Psoas muscle (tissue), 8 donors: ENCODE measurements around the gene MORC3. TPM values are rescaled to one million over a fixed set of nuclear protein-coding genes. Genes with fewer than 3 reads are reported as not detected.
"Not testable (repeated sequence)": the region's sequence is repeated elsewhere in the genome, so short reads cannot be mapped to it uniquely, and the experiment has no call there.

ENCODE experiments used
- ATAC-seq, 4 donors: fragments of 200-7000 bp; cut with Tn5 transposase; one replicate each; pipeline ENCODE4 v1.9.1; 2020; ENCODE audit warnings: moderate library complexity in 3 of 4, mild to moderate bottlenecking in 2 of 4
- DNase-seq, 2 donors: peaks; one replicate each; pipeline ENCODE4 v3.0.0-alpha.2; 2020
- H3K27ac ChIP-seq: fragments of 200-600 bp; one replicate; pipeline ENCODE4 v1.8.0; 2022
- H3K27me3 ChIP-seq, 3 donors: fragments of 200-600 bp in 1 of 3; one replicate each; pipeline versions ENCODE4 v1.6.1 to v1.8.0; 2013 to 2022; ENCODE audit warnings: low read length in 2 of 3, mild to moderate bottlenecking in 2 of 3, moderate library complexity in 1 of 3; ENCODE audit not compliant: insufficient read depth in 3 of 3
- H3K36me3 ChIP-seq, 2 donors: fragments of 200-600 bp in 1 of 2; one replicate each; pipeline versions ENCODE4 v1.6.1 to v1.8.0; 2013 to 2022; ENCODE audit warnings: low read depth in 1 of 2, mild to moderate bottlenecking in 1 of 2, moderate library complexity in 1 of 2; ENCODE audit not compliant: insufficient read depth in 1 of 2
- H3K4me1 ChIP-seq: fragments of 200-600 bp; one replicate; pipeline ENCODE4 v1.8.0; 2022
- H3K4me3 ChIP-seq: fragments of 200-600 bp; one replicate; pipeline ENCODE4 v1.8.0; 2022; ENCODE audit warnings: mild to moderate bottlenecking
- H3K9me3 ChIP-seq: fragments of 200-600 bp; one replicate; pipeline ENCODE4 v1.8.0; 2022
- WGBS, 3 donors: extraction: QIAGEN DNeasy Blood & Tissue Kit; methylation state at CpG; one replicate each; pipeline versions ENCODE4 v1.1.6 to v1.1.7; 2013; 5-methylcytosine and 5-hydroxymethylcytosine counted together
- intact Hi-C, 2 donors: fragments of 100-400 bp; cut with DNase I; formaldehyde crosslinking; loops; one replicate each; pipeline versions ENCODE4 v1.11.0 to v1.14.2; 2022
- polyA plus RNA-seq, 3 donors: library from polyadenylated mRNA; stranded (reverse); fragments of 200-250 nt; gene quantifications; one replicate each; pipeline ENCODE4 v1.2.3, GENCODE V29; 2013
- total RNA-seq, 4 donors: library from RNA; stranded (reverse); fragmentation: NEBNext Ultra II Directional in 2 of 4; extraction: Animal tissue kit (Norgen Biotek cat#: 25700) in 2 of 4; gene quantifications; one replicate each; pipeline versions ENCODE4 v1.2.1 to v1.2.4, GENCODE V29; 2021 to 2023
- TF ChIP-seq, protein P1 (sequence below): fragments of 200-600 bp; IDR thresholded peaks from one replicate; pipeline ENCODE4 v1.8.0; 2022; ENCODE audit warnings: antibody characterized with exemption
- donor health status: healthy with polysubstance abuse.
- donor health status: DM: no; HTN: no; CAD: no; lungs with moderate emphysema.
- donor health status: Bipolar disorder and iron deficiency.
- donor health status: healthy.
- donor health status: DM: yes; HTN: yes; CAD: no.
- donor health status: DM: no; HTN: no; CAD: no.
- donor health status: DM: no; HTN: no; CAD: no.
- donor health status: DM: yes; HTN: yes; CAD: no.

The MORC3 gene
- total and polyA plus RNA-seq, 7 donors = 12.4 to 33.5 (median 24.7) TPM

GRCh38 chr21:36386031-36386642, 66.1 kb downstream of the MORC3 start:
- Histone ChIP-seq H3K4me1 (peaks cover 22% of the 10 kb centered on the region), H3K36me3 (no peaks in the 10 kb centered on the region), H3K27me3 (no peaks in the 10 kb centered on the region), H3K4me3 (peak overlapping the region; percentile 79), H3K27ac (peak overlapping the region; percentile 80), H3K9me3 (no peaks in the 10 kb centered on the region)
- TF ChIP-seq, protein P1, sequence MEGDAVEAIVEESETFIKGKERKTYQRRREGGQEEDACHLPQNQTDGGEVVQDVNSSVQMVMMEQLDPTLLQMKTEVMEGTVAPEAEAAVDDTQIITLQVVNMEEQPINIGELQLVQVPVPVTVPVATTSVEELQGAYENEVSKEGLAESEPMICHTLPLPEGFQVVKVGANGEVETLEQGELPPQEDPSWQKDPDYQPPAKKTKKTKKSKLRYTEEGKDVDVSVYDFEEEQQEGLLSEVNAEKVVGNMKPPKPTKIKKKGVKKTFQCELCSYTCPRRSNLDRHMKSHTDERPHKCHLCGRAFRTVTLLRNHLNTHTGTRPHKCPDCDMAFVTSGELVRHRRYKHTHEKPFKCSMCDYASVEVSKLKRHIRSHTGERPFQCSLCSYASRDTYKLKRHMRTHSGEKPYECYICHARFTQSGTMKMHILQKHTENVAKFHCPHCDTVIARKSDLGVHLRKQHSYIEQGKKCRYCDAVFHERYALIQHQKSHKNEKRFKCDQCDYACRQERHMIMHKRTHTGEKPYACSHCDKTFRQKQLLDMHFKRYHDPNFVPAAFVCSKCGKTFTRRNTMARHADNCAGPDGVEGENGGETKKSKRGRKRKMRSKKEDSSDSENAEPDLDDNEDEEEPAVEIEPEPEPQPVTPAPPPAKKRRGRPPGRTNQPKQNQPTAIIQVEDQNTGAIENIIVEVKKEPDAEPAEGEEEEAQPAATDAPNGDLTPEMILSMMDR = no peak
- WGBS, 3 donors = 73 to 83% (median 74%) methylated on average over 21 of the region's 21 CpGs
- ATAC-seq (peak in 1 of 4 donors; percentile 13), DNase-seq (no peak)
- intact Hi-C loops = no loop called here

DNA sequence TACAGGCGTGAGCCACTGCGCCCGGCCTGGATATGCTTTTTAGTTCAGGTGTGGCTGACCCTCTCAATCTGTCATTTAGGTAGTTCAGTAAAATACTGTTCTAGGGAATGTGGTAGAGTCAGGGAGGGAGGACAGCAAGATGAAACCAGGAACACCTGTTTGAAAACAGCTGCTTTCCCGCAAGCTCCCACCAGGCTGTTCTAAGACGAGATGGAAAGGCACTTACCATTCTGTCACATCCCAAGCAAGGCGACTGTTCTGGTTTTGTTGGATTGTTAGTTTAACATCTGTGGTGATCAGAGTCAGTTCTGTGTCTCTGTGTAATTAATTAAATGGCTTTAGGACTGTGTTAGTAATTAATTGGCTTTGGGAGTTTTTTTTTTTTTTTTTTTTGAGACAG, 68.1 kb downstream of the MORC3 start:
- Histone ChIP-seq H3K36me3 (no peaks in the 10 kb centered on the region), H3K4me1 (peaks cover 20% of the 10 kb centered on the region), H3K4me3 (peak overlapping the region; percentile 22), H3K27ac (peak overlapping the region; percentile 61), H3K27me3 (no peaks in the 10 kb centered on the region), H3K9me3 (no peaks in the 10 kb centered on the region)
- intact Hi-C loops = no loop called here
- DNase-seq (no peak), ATAC-seq (no peak)
- TF ChIP-seq, protein P1 = no peak
- 57 to 85% (median 63%) methylated on average over 6 of the region's 6 CpGs for WGBS, 3 donors

DNA sequence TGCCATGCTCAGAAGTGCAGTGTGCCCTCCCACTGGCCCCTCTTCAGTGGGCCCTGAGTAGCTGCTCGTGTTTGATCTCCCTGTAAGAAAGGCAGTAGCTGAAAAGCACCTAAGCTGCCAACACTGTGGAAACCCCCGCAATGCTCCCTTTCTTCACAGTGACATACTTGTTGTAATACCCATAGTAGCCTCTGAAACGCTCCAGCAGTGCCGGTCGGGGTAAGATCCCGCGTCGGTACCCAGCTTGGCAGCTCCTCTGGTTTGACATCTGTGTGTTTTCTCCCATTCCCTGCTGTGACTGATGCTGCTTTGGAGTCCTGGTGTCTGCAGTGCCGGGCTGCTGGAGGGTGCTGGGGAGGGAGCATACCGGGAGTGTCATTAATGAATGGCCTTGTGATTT, 68.8 kb downstream of the MORC3 start:
- peak overlapping the region; percentile 61 for H3K27ac ChIP-seq
- DNase-seq (no peak), ATAC-seq (peak; percentile 38 to 61 (median 52))
- no peaks in the 10 kb centered on the region for H3K27me3 ChIP-seq
- peaks cover 19% of the 10 kb centered on the region for H3K4me1 ChIP-seq
- TF ChIP-seq, protein P1 = peak; percentile 22
- 35 to 55% (median 35%) methylated on average over 10 of the region's 10 CpGs for WGBS, 3 donors
- intact Hi-C loops = no loop called here
- no peaks in the 10 kb centered on the region for H3K9me3 ChIP-seq
- no peaks in the 10 kb centered on the region for H3K36me3 ChIP-seq
- H3K4me3 ChIP-seq = no peak overlapping the region

- H3K4me3 ChIP-seq, ATAC-seq, intact Hi-C loops, H3K27ac ChIP-seq, H3K9me3 ChIP-seq, H3K27me3 ChIP-seq, H3K36me3 ChIP-seq, DNase-seq: not testable (repeated sequence)
- WGBS, 3 donors = 92 to 94% (median 92%) methylated on average over 5 of the region's 6 CpGs
- H3K4me1 ChIP-seq = peaks cover 30% of the 10 kb centered on the region
Observed at GRCh38 chr21:36391649-36392048, 71.7 kb downstream of the MORC3 start.

DNA sequence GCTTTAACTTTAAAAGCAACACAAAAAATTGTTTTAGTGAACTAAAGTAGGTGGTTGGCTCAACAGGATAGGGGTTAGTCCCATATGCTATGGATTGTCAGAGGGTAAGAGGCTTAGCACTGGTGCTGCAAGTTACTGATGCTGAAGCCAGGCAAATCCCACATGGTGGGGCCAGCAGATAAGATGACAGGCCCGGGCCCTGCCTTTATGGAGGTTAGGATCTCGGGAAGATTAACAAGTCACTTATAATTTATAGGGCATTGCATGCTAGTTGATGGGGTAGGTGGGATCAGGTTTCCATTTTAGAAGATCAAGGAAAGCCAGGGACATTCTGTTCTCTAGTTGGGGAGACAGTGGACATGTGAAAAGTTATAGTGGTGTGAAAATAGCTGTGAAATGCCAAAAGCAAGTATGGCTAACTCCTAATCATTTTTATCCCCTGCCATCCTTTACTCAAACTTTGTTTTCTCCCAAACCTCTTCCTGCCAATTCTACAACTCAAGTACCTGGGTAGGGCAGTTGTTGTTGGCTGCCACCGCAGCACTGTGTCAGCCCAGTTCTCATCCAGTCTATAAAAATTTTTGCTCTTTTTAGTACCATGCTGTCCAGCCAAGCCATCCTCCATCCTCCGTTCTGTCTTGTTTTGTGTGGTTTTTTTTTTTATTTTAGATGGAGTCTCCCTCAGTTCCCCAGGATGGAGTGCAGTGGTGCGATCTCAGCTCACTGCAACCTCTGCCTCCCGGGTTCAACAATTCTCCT, 75.5 kb downstream of the MORC3 start:
- H3K36me3 ChIP-seq = peaks cover 0 to 17% of the 10 kb centered on the region in 2 donors
- peaks cover 31% of the 10 kb centered on the region for H3K4me1 ChIP-seq
- ATAC-seq (peak; percentile 70 to 93 (median 89)), DNase-seq (peak in 1 of 2 donors; percentile 79)
- TF ChIP-seq, protein P1 = no peak
- intact Hi-C loops = no loop called here
- H3K9me3 ChIP-seq = no peaks in the 10 kb centered on the region
- H3K4me3 ChIP-seq = no peak overlapping the region
- WGBS, 3 donors = 45 to 61% (median 50%) methylated on average over 6 of the region's 6 CpGs
- H3K27ac ChIP-seq = peak overlapping the region; percentile 50
- no peaks in the 10 kb centered on the region for H3K27me3 ChIP-seq
